LNCAP (cell line): ENCODE results near the gene ZNF774.

Source experiments
- TF ChIP-seq, protein P1 (sequence below): fragments of 450-650 bp; IDR thresholded peaks from 2 replicates; pipeline ENCODE4 v1.5.1; 2017; ENCODE audit warnings: mild to moderate bottlenecking

ZNF774 gene

GRCh38 chr15:90318591-90318990 lies 33.5 kb upstream of the ZNF774 start:
- TF ChIP-seq, protein P1, sequence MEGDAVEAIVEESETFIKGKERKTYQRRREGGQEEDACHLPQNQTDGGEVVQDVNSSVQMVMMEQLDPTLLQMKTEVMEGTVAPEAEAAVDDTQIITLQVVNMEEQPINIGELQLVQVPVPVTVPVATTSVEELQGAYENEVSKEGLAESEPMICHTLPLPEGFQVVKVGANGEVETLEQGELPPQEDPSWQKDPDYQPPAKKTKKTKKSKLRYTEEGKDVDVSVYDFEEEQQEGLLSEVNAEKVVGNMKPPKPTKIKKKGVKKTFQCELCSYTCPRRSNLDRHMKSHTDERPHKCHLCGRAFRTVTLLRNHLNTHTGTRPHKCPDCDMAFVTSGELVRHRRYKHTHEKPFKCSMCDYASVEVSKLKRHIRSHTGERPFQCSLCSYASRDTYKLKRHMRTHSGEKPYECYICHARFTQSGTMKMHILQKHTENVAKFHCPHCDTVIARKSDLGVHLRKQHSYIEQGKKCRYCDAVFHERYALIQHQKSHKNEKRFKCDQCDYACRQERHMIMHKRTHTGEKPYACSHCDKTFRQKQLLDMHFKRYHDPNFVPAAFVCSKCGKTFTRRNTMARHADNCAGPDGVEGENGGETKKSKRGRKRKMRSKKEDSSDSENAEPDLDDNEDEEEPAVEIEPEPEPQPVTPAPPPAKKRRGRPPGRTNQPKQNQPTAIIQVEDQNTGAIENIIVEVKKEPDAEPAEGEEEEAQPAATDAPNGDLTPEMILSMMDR = no peak

DNA sequence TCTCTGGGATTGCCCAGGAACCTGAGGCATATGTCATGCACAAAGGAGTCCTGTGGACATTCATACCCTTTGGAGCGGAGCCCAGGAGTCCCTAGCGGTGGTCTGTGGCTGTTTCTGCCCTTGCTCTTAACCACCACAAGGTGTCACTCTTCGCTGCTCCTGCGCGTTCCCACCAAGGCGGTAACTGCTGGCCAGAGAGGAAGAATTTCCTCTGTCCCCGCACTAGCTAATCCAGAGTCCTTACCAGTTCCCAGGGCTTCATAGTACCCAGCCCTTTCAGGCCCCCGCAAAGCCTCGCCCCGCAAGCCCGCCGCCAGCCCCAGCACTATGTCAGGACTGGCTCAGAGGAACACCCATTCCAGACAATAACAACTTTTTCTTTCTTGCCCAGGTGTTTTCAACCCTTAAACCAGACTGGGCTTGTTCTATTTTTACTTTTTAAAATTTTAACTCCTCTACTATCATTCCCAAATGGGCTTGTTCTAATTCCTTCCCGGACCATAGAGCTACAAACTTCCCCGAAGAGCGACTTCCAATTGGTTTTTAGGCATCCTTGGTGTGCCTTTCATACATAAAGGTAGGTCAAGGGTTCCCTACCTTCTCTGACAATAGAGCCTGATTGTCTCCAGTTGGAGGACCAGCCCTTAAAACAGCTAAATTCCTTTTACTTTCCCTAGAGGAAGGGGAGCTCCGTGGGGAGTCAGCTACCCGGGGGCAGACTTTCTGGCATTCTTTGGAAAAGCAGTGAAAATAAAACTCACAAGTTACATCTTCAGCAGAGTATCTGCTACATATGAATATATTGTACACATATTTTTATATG lies 31.8 kb upstream of the ZNF774 start:
- TF ChIP-seq, protein P1 = peak; percentile 96

DNA sequence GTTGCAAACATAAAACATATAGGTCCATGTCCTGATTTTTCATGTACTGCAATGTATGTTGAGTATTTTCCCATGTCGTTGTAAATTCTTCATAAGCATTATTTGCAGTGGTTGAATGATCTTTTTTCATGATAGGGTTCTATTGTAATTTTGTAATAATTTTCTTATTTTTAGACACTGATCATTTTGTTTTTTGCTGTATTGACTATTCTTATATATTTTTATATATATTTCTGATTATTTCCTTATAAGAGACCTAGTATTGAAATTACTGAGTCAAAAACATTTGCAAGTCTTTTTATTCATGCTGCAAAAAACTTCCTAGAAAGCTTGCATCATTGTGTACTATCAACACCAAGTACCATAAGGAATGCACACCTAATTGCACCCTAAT lies 31.2 kb upstream of the ZNF774 start:
- TF ChIP-seq, protein P1 = no peak

GRCh38 chr15:90322538-90322937 lies 29.5 kb upstream of the ZNF774 start:
- TF ChIP-seq, protein P1 = no peak

DNA sequence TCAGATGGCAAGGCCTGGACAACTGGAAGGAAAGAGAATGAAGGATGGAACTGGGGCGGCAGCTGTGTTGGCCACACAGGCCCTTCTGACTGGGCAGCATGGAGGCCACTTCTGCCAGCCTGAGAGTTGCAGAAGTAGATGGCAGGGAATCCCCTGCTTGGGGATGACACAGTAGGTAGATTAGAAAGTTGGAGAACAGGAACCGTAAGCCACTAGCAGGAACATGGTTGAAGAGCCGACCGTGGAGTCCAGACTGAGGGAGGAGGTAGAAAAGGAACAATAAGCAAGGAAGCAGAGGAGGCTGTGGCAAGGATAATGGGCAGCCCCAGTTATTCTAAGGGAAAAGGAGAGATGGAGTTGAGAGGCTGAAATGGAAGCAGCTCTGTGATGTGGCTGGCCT lies 26.4 kb upstream of the ZNF774 start:
- TF ChIP-seq, protein P1 = no peak

DNA sequence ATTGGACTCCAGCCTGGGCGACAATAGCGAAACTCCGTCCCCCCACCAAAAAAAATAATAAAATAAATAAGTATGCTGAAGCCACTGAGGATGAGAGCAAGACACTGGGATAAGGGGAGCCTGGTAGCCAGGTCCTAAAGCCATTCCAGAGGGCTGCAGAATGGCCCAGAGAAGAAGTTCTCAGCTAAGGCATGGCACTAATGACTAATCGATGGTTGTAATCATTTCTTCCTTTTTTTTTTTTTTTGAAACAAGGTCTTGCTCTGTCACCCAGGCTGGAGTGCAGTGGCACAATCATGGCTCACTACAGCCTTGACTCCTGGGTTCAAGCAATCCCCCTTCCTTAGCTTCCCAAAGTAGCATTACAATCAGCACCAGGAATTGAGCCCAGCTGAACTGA lies 25.6 kb upstream of the ZNF774 start:
- TF ChIP-seq, protein P1 = no peak

- TF ChIP-seq, protein P1 = no peak
These were observed 24.8 kb upstream of the ZNF774 start for GRCh38 chr15:90327311-90327710.
